Measurements from ENCODE around the gene MORN5.

GRCh38 chr9:122236681-122237080 is 77.0 kb downstream of the MORN5 start:
- no peak for TF ChIP-seq PATZ1 (CRISPR knock-in tag; IDR thresholded peaks at IDR 0.05; ENCODE audit: borderline replicate concordance)
- TF ChIP-seq OSR1 (CRISPR knock-in tag; IDR thresholded peaks at IDR 0.05) = no peak
- TF ChIP-seq GLIS3 (CRISPR knock-in tag; IDR thresholded peaks at IDR 0.05) = no peak
- no peak for TF ChIP-seq POU6F1 (CRISPR knock-in tag; IDR thresholded peaks at IDR 0.05; ENCODE audit: borderline replicate concordance, low read depth)
- no peak for TF ChIP-seq ZNF565 (CRISPR knock-in tag; conservative IDR thresholded peaks at IDR 0.05; ENCODE audit: low read depth)
- no peak for TF ChIP-seq CSDC2 (CRISPR knock-in tag; IDR thresholded peaks at IDR 0.05)
- TF ChIP-seq ZFP30 (CRISPR knock-in tag; IDR thresholded peaks at IDR 0.05) = no peak
- TF ChIP-seq ZFP3 (CRISPR knock-in tag; IDR thresholded peaks at IDR 0.05) = no peak
- TF ChIP-seq TOX (CRISPR knock-in tag; IDR thresholded peaks at IDR 0.05; ENCODE audit: borderline replicate concordance) = no peak
- TF ChIP-seq ISL1 (CRISPR knock-in tag; IDR thresholded peaks at IDR 0.05) = no peak
- no peak for TF ChIP-seq RARB (CRISPR knock-in tag; IDR thresholded peaks at IDR 0.05)
- TF ChIP-seq TSHZ2 (CRISPR knock-in tag; IDR thresholded peaks at IDR 0.05) = no peak
- no peak for TF ChIP-seq ARNTL (CRISPR knock-in tag; IDR thresholded peaks at IDR 0.05; ENCODE audit: borderline replicate concordance, low read depth)

All from SK-N-SH treated with all-trans-retinoic acid at 6 μM for 48 hours (cell line).